Measurements from ENCODE around the gene NELFA. TPM values are rescaled to one million over a fixed set of nuclear protein-coding genes. Genes with fewer than 3 reads are reported as not detected.
"Not testable (repeated sequence)": the region's sequence is repeated elsewhere in the genome, so short reads cannot be mapped to it uniquely, and the experiment has no call there.

The NELFA gene
- total RNA-seq, 6 experiments from 2014 or later, result 6.6 to 14.7 (median 8.7) TPM

- no peak for TF ChIP-seq CTCF (IDR thresholded peaks at IDR 0.05)
- TF ChIP-seq POLR2A (IDR thresholded peaks at IDR 0.05), result no peak
- no peak for DNase-seq
- intact Hi-C loops (cut with DNase I), result no loop called here
- no peak overlapping the region for H3K27ac ChIP-seq
- H3K36me3 ChIP-seq, result no peaks in the 10 kb centered on the region
- no peak for ATAC-seq
- H3K4me3 ChIP-seq, result no peak overlapping the region
- WGBS (ENCODE audit: insufficient coverage, low coverage, low lambda C conversion rate, missing lambda C conversion rate), result 79% methylated on average over 3 of the region's 3 CpGs
- no peaks in the 10 kb centered on the region for H3K9me3 ChIP-seq
- H3K4me1 ChIP-seq, result no peaks in the 10 kb centered on the region
- H3K27me3 ChIP-seq, result no peaks in the 10 kb centered on the region
These were observed 11.7 kb downstream of the NELFA start for GRCh38 chr4:1996866-1997611.

- no peak overlapping the region for H3K27ac ChIP-seq
- TF ChIP-seq CTCF (IDR thresholded peaks at IDR 0.05), result no peak
- H3K9me3 ChIP-seq, result no peaks in the 10 kb centered on the region
- WGBS (ENCODE audit: insufficient coverage, low coverage, low lambda C conversion rate, missing lambda C conversion rate), result 67% methylated on average over 1 of the region's 1 CpG
- intact Hi-C loops (cut with DNase I), result no loop called here
- H3K36me3 ChIP-seq, result peaks cover 0 to 8% (median 2%) of the 10 kb centered on the region in 4 donors
- H3K4me3 ChIP-seq, result no peak overlapping the region
- ATAC-seq (no peak), DNase-seq (no peak)
- no peaks in the 10 kb centered on the region for H3K4me1 ChIP-seq
- no peaks in the 10 kb centered on the region for H3K27me3 ChIP-seq
These were observed 13.8 kb downstream of the NELFA start for GRCh38 chr4:1994938-1995337.

GRCh38 chr4:1993718-1994516 is 14.9 kb downstream of the NELFA start:
- intact Hi-C loops (cut with DNase I); DNase-seq; H3K4me1 ChIP-seq; H3K27ac ChIP-seq; H3K27me3 ChIP-seq; H3K4me3 ChIP-seq; H3K9me3 ChIP-seq; ATAC-seq: not testable (repeated sequence)
- H3K36me3 ChIP-seq, result peaks cover 0 to 10% (median 4%) of the 10 kb centered on the region in 4 donors
- WGBS (ENCODE audit: insufficient coverage, low coverage, low lambda C conversion rate, missing lambda C conversion rate), result 93% methylated on average over 6 of the region's 20 CpGs

GRCh38 chr4:1993169-1993516 is 15.6 kb downstream of the NELFA start:
- intact Hi-C loops (cut with DNase I), result no loop called here
- H3K36me3 ChIP-seq, result peaks cover 0 to 18% (median 5%) of the 10 kb centered on the region in 4 donors
- WGBS (ENCODE audit: insufficient coverage, low coverage, low lambda C conversion rate, missing lambda C conversion rate), result 98% methylated on average over 16 of the region's 19 CpGs
- H3K9me3 ChIP-seq, result no peaks in the 10 kb centered on the region
- ATAC-seq (no peak), DNase-seq (no peak)
- no peak overlapping the region for H3K4me3 ChIP-seq
- TF ChIP-seq POLR2A (IDR thresholded peaks at IDR 0.05), result no peak
- no peak for TF ChIP-seq CTCF (IDR thresholded peaks at IDR 0.05)
- no peaks in the 10 kb centered on the region for H3K4me1 ChIP-seq
- H3K27ac ChIP-seq, result no peak overlapping the region
- no peaks in the 10 kb centered on the region for H3K27me3 ChIP-seq

Data from right lobe of liver (tissue), 6 donors.